NT2/D1 (cell line): ENCODE results near the gene KCTD17.

ENCODE experiments used
- DNase-seq: peaks from one replicate; pipeline ENCODE4 v3.0.0-alpha.2; 2011; ENCODE audit warnings: low read depth, low spot score
- H3K27me3 ChIP-seq: 2 replicates; pipeline ENCODE4 v1.6.0; 2011; ENCODE audit warnings: mild to moderate bottlenecking; ENCODE audit not compliant: insufficient read length, insufficient read depth
- H3K36me3 ChIP-seq: 2 replicates; pipeline ENCODE4 v1.6.1; 2011; ENCODE audit warnings: mild to moderate bottlenecking, low read length, mixed read lengths; ENCODE audit not compliant: insufficient read depth, insufficient read length
- H3K4me1 ChIP-seq: 2 replicates; pipeline ENCODE4 v1.5.1; 2011; ENCODE audit not compliant: insufficient read depth, insufficient read length
- H3K4me3 ChIP-seq: 2 replicates; pipeline ENCODE4 v1.5.1; 2011; ENCODE audit warnings: low read depth; ENCODE audit not compliant: insufficient read length
- H3K9ac ChIP-seq: 2 replicates; pipeline ENCODE4 v1.6.0; 2011; ENCODE audit warnings: low read depth; ENCODE audit not compliant: insufficient read length
- H3K9me3 ChIP-seq: 2 replicates; pipeline ENCODE4 v1.5.1; 2011; ENCODE audit warnings: mild to moderate bottlenecking, low read length; ENCODE audit not compliant: insufficient read depth
- SUZ12 ChIP-seq: IDR thresholded peaks from 2 replicates; pipeline ENCODE4 v1.6.1; 2011; ENCODE audit not compliant: insufficient read length, insufficient read depth; ENCODE audit errors: extremely low read depth
- YY1 ChIP-seq: IDR thresholded peaks from 2 replicates; pipeline ENCODE4 v1.6.1; 2011; ENCODE audit not compliant: insufficient read length, insufficient read depth
- ZNF274 ChIP-seq: IDR thresholded peaks from 2 replicates; pipeline ENCODE4 v1.6.1; 2011; ENCODE audit warnings: mild to moderate bottlenecking, low read depth, low read length

The KCTD17 gene

DNA sequence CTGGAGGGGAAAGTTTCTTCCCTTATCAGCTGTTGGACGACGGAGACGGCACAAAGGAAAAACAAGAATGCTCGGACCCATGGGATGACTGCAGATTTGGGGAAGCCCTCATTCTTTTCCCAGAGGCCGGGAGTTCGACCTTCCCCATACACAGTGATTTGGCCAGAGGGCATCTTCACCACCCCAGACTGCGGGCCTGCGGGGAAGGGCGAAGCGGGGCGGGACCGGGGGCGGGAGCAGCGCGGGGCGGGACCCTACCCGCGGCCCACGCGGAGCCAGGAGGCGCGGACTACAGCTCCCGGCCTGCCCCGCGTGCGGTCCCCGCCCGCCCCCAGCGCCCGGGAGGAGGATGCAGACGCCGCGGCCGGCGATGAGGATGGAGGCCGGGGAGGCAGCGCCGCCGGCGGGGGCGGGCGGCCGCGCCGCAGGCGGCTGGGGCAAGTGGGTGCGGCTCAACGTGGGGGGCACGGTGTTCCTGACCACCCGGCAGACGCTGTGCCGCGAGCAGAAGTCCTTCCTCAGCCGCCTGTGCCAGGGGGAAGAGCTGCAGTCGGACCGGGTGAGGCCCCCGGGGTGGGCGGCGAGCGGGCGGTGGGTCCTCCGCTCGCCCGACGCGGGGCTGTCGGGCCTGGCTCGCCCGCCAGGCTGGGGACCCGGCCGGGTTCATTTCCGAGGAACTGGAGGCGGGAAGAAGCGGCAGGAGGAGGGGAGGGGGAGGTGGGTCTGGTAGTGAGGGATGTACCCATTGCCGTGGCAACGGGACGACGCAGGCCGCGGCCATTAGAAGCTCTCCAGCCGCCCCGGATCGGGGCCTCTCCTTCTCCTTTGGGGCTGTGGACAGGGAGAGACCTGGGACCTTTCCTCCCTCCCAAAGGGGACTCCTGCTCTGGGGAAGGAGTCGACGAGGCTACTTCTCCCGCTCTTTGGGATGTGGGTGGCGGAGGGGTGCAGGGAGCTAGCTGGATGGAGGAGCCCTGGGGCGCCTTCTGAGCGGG is at the start of gene KCTD17:
KCTD17 (plus strand) TSS at position 352 of the 995 bp plus-strand sequence; CDS start at position 371, 19 bp downstream.
- H3K36me3 ChIP-seq = peaks cover 20% of the 10 kb centered on the region
- H3K4me3 ChIP-seq = peak within 1 kb of the TSS; percentile 63
- no peaks in the 10 kb centered on the region for H3K9me3 ChIP-seq
- H3K4me1 ChIP-seq = no peaks in the 10 kb centered on the region
- no peaks in the 10 kb centered on the region for H3K27me3 ChIP-seq
- DNase-seq = peak; percentile 38
- peak within 1 kb of the TSS; percentile 70 for H3K9ac ChIP-seq
- TF ChIP-seq ZNF274 = no peak

DNA sequence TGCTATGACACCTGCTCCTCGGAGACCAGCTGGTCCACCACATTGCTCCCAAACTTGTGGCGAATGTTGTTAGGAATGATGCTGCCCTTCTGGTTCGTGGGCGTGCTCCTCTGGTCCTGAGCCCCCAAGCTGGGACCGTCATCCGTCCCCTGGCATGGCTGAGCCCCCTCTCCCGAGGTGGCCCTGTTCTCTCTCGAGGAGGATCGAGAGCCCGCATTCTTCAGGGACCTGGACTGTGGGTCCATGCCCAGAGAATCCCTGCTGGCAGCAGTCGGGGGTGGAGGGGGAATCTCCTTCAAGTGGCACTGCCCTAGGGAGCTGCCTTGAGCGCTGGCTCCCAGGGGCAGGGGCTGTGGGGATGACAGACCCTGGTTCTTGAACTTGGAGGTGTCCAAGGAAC is 49.7 kb upstream of the KCTD17 start:
- Histone ChIP-seq H3K4me1 (peaks cover 6% of the 10 kb centered on the region), H3K9me3 (no peaks in the 10 kb centered on the region), H3K9ac (no peak overlapping the region), H3K27me3 (no peaks in the 10 kb centered on the region), H3K36me3 (no peaks in the 10 kb centered on the region), H3K4me3 (no peak overlapping the region)
- no peak for TF ChIP-seq SUZ12
- no peak for TF ChIP-seq ZNF274
- no peak for TF ChIP-seq YY1
- DNase-seq = no peak

- H3K4me1 ChIP-seq = peaks cover 6% of the 10 kb centered on the region
- no peaks in the 10 kb centered on the region for H3K27me3 ChIP-seq
- H3K36me3 ChIP-seq = no peaks in the 10 kb centered on the region
- no peak overlapping the region for H3K4me3 ChIP-seq
- no peaks in the 10 kb centered on the region for H3K9me3 ChIP-seq
- DNase-seq = no peak
- TF ChIP-seq YY1 (no peak), SUZ12 (no peak), ZNF274 (no peak)
- H3K9ac ChIP-seq = no peak overlapping the region
These were observed 48.9 kb upstream of the KCTD17 start for GRCh38 chr22:37002633-37003032.

GRCh38 chr22:37007651-37008050 is 43.9 kb upstream of the KCTD17 start:
- Histone ChIP-seq H3K36me3 (no peaks in the 10 kb centered on the region), H3K4me1 (peaks cover 2% of the 10 kb centered on the region), H3K4me3 (no peak overlapping the region), H3K9ac (no peak overlapping the region), H3K9me3 (no peaks in the 10 kb centered on the region), H3K27me3 (no peaks in the 10 kb centered on the region)
- TF ChIP-seq YY1 (no peak), SUZ12 (no peak), ZNF274 (no peak)
- no peak for DNase-seq

- Histone ChIP-seq H3K4me1 (peaks cover 2% of the 10 kb centered on the region), H3K27me3 (no peaks in the 10 kb centered on the region), H3K9me3 (no peaks in the 10 kb centered on the region), H3K36me3 (no peaks in the 10 kb centered on the region), H3K9ac (no peak overlapping the region), H3K4me3 (no peak overlapping the region)
- DNase-seq = no peak
- TF ChIP-seq YY1 (no peak), ZNF274 (no peak), SUZ12 (no peak)
These were observed 43.2 kb upstream of the KCTD17 start for GRCh38 chr22:37008365-37008764.

- no peak for DNase-seq
- TF ChIP-seq SUZ12 = no peak
- TF ChIP-seq ZNF274 = no peak
- TF ChIP-seq YY1 = no peak
- Histone ChIP-seq H3K9me3 (no peaks in the 10 kb centered on the region), H3K27me3 (no peaks in the 10 kb centered on the region), H3K36me3 (no peaks in the 10 kb centered on the region), H3K4me3 (no peak overlapping the region), H3K4me1 (no peaks in the 10 kb centered on the region), H3K9ac (no peak overlapping the region)
These were observed 42.1 kb upstream of the KCTD17 start for GRCh38 chr22:37009490-37009889.

DNA sequence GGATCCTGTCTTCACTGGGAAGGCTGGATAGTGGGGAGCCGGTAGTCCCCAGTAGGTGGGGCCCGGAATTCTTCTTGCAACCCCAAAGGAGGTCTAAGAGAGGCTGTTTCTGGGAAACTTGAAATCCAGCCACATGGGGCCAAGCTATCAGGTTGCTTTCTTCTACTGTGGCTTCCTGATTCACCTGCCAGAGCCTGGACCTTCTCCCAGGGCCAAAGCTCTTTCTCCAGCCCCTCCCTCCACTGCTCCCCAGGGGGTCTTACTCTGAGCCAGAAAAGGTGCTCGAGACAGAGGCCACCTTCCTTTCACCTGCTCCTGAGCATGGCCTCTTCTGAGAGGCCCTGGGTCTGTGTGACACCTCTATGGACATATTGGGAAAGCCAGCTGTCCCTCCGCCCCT is 41.4 kb upstream of the KCTD17 start:
- TF ChIP-seq ZNF274 = no peak
- TF ChIP-seq SUZ12 = no peak
- TF ChIP-seq YY1 = no peak
- H3K4me1 ChIP-seq = no peaks in the 10 kb centered on the region
- no peak overlapping the region for H3K4me3 ChIP-seq
- no peak overlapping the region for H3K9ac ChIP-seq
- H3K27me3 ChIP-seq = no peaks in the 10 kb centered on the region
- no peaks in the 10 kb centered on the region for H3K36me3 ChIP-seq
- H3K9me3 ChIP-seq = no peaks in the 10 kb centered on the region
- no peak for DNase-seq
